IgD-negative memory B cell (primary cell): Measurements from ENCODE around the gene CDRT4. TPM values are rescaled to one million over a fixed set of nuclear protein-coding genes. Genes with fewer than 3 reads are reported as not detected.

Experiments used
- H3K27ac Mint-ChIP-seq, 3 donors: one replicate each; pipeline ENCODE4 v1.8.0; 2020 to 2022; ENCODE audit warnings: mild to moderate bottlenecking in 3 of 3, mixed read lengths in 3 of 3, moderate library complexity in 1 of 3
- H3K27me3 Mint-ChIP-seq: one replicate; pipeline ENCODE4 v1.8.0; 2021; ENCODE audit warnings: mixed read lengths
- H3K36me3 Mint-ChIP-seq: one replicate; pipeline ENCODE4 v1.8.0; 2020; ENCODE audit warnings: mild to moderate bottlenecking, mixed read lengths
- H3K4me1 Mint-ChIP-seq, 3 donors: one replicate each; pipeline ENCODE4 v1.8.0; 2020 to 2022; ENCODE audit warnings: mixed read lengths in 3 of 3, mild to moderate bottlenecking in 1 of 3
- H3K4me3 Mint-ChIP-seq, 4 donors: one replicate each; pipeline ENCODE4 v1.8.0; 2020 to 2022; ENCODE audit warnings: mild to moderate bottlenecking in 4 of 4, mixed read lengths in 4 of 4, moderate library complexity in 3 of 4
- H3K9me3 Mint-ChIP-seq, 3 donors: one replicate each; pipeline ENCODE4 v1.8.0; 2020 to 2021; ENCODE audit warnings: mixed read lengths in 3 of 3, mild to moderate bottlenecking in 1 of 3
- polyA plus RNA-seq: library from polyadenylated mRNA; unstranded; fragments of 300-500 nt; fragmentation: Illumina TruSeq; gene quantifications from one replicate; pipeline ENCODE4 v1.2.3, GENCODE V29; 2021

Gene CDRT4
- polyA plus RNA-seq, 1 donor from 2014 or later: 0.50 TPM

DNA sequence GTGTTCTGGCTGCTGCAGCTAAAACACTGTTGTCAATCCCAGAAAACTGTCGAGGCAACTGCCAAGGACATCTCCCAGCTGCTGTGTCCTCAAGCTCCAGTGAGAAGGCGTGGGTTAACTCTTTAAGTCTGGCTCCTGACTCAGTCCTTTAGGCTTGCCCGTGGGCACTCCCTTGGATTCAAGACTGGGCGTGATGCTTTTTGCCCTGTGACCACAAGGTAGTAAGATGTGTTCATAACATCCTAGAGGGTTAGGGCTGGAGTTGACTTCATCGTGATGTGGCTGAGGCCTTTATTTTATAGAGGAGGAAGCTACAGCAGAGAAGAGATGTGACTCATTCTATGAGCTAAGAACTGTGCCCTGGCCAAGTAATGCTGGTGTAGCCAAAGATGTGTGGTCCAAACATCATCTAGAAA lies 75.1 kb downstream of the CDRT4 start:
- H3K36me3 Mint-ChIP-seq: no peaks in the 10 kb centered on the region
- peaks cover 0 to 3% (median 0%) of the 10 kb centered on the region in 3 donors for H3K9me3 Mint-ChIP-seq
- H3K27ac Mint-ChIP-seq: no peak overlapping the region

GRCh38 chr17:15388356-15389041 lies 78.9 kb downstream of the CDRT4 start:
- H3K27me3 Mint-ChIP-seq: peaks cover 9% of the 10 kb centered on the region
- peaks cover 2% of the 10 kb centered on the region for H3K36me3 Mint-ChIP-seq

More for the DNA sequence above, 75.1 kb downstream of the CDRT4 start:
- H3K4me3 Mint-ChIP-seq: no peak overlapping the region
- peaks cover 6% of the 10 kb centered on the region for H3K27me3 Mint-ChIP-seq
- no peaks in the 10 kb centered on the region for H3K4me1 Mint-ChIP-seq

GRCh38 chr17:15386083-15386482 lies 81.3 kb downstream of the CDRT4 start:
- H3K4me3 Mint-ChIP-seq: no peak overlapping the region
- H3K27me3 Mint-ChIP-seq: peaks cover 10% of the 10 kb centered on the region
- peaks cover 2% of the 10 kb centered on the region for H3K36me3 Mint-ChIP-seq
- no peak overlapping the region for H3K27ac Mint-ChIP-seq
- no peaks in the 10 kb centered on the region for H3K4me1 Mint-ChIP-seq
- peaks cover 3 to 4% (median 4%) of the 10 kb centered on the region in 3 donors for H3K9me3 Mint-ChIP-seq

More at GRCh38 chr17:15388356-15389041, 78.9 kb downstream of the CDRT4 start:
- Mint-ChIP-seq H3K27ac (no peak overlapping the region), H3K4me1 (no peaks in the 10 kb centered on the region), H3K9me3 (peaks cover 4 to 6% (median 4%) of the 10 kb centered on the region in 3 donors), H3K4me3 (no peak overlapping the region)

Other genes starting within 250 kb of the CDRT4 start
- gene PMP22, start 202.3 kb downstream of the CDRT4 start, polyA plus RNA-seq: not detected
- gene TEKT3, start 126.0 kb downstream of the CDRT4 start, polyA plus RNA-seq: not detected
- 2.9 TPM for gene TVP23C, start 95.9 kb upstream of the CDRT4 start, polyA plus RNA-seq
- gene FBXW10B, start 152.1 kb upstream of the CDRT4 start, polyA plus RNA-seq: not detected
- gene TRIM16, start 216.7 kb upstream of the CDRT4 start, polyA plus RNA-seq: 4.7 TPM
- 12.6 TPM for gene ZNF286A, start 232.1 kb upstream of the CDRT4 start, polyA plus RNA-seq